PFSK-1 (cell line): ENCODE results near the gene REPS2.

Experiments
- POLR2AphosphoS5 ChIP-seq: IDR thresholded peaks from 2 replicates; pipeline ENCODE4 v1.6.1; 2012; ENCODE audit warnings: low read depth, mild to moderate bottlenecking, control low read depth, low read length, moderate library complexity
- REST ChIP-seq, 2 experiments: IDR thresholded peaks; 2 replicates each; pipeline versions ENCODE4 v1.6.1 to v1.8.0; 2011 to 2012; ENCODE audit warnings: low read depth in 2 of 2, low read length in 2 of 2, control low read depth in 1 of 2, inconsistent platforms in 1 of 2, mild to moderate bottlenecking in 1 of 2, moderate library complexity in 1 of 2; ENCODE audit not compliant: insufficient read depth in 1 of 2
- SIN3A ChIP-seq: IDR thresholded peaks from 2 replicates; pipeline ENCODE4 v1.6.1; 2012; ENCODE audit warnings: mild to moderate bottlenecking, low read length, moderate library complexity, borderline replicate concordance; ENCODE audit not compliant: insufficient read depth

- TF ChIP-seq POLR2AphosphoS5 = no peak
- TF ChIP-seq REST (IDR thresholded peaks at IDR 0.05; ENCODE audit: insufficient read depth in 1 of 2, low read depth in 2 of 2, low read length in 2 of 2) = no peak
- no peak for TF ChIP-seq SIN3A
Measured at GRCh38 chrX:17120816-17121215, 174.4 kb downstream of the REPS2 start.
